ENCODE measurements around the gene C1QTNF4.

C1QTNF4 gene

DNA sequence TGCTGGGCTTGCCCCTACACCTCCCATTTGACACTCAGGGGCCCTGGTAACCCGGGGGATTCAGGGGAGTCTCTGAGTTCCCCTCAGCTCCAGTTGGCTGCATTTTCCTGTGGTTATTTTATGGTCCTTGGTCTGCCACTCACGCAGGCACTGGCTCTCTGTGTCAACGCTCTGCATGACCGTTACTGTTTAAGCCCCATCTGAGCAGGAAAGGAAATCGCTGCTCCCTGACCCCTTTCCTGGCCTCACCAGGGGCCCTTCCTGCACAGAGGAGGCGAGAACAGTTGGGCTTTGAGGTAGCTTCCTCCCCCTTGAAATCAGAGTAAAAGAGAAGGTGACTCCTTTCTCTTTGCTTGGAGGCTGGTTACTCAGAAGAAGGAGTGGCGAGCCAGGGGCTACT, 2.4 kb downstream of the C1QTNF4 start:
- Histone ChIP-seq H3K27ac (replicated peaks) (0 out of 2 replicates have a peak overlapping the region, but pooled peaks have one; percentile 27), H3K27me3 (ENCODE audit: insufficient read depth, poor library complexity, severe bottlenecking) (peaks cover 17% of the 10 kb centered on the region), H3K4me3 (replicated peaks; ENCODE audit: insufficient read depth, low read length) (no peak overlapping the region)
- DNase-seq (ENCODE audit: low read depth in 1 of 2, low spot score in 1 of 2) = peak in 1 of 2 experiments; percentile 46
- TF ChIP-seq POLR2AphosphoS5 (IDR thresholded peaks at IDR 0.05; ENCODE audit: low read depth) (no peak), SPI1 (IDR thresholded peaks at IDR 0.05; ENCODE audit: borderline replicate concordance, low read depth) (no peak)
- TF ChIP-seq, protein P1, sequence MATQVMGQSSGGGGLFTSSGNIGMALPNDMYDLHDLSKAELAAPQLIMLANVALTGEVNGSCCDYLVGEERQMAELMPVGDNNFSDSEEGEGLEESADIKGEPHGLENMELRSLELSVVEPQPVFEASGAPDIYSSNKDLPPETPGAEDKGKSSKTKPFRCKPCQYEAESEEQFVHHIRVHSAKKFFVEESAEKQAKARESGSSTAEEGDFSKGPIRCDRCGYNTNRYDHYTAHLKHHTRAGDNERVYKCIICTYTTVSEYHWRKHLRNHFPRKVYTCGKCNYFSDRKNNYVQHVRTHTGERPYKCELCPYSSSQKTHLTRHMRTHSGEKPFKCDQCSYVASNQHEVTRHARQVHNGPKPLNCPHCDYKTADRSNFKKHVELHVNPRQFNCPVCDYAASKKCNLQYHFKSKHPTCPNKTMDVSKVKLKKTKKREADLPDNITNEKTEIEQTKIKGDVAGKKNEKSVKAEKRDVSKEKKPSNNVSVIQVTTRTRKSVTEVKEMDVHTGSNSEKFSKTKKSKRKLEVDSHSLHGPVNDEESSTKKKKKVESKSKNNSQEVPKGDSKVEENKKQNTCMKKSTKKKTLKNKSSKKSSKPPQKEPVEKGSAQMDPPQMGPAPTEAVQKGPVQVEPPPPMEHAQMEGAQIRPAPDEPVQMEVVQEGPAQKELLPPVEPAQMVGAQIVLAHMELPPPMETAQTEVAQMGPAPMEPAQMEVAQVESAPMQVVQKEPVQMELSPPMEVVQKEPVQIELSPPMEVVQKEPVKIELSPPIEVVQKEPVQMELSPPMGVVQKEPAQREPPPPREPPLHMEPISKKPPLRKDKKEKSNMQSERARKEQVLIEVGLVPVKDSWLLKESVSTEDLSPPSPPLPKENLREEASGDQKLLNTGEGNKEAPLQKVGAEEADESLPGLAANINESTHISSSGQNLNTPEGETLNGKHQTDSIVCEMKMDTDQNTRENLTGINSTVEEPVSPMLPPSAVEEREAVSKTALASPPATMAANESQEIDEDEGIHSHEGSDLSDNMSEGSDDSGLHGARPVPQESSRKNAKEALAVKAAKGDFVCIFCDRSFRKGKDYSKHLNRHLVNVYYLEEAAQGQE (IDR thresholded peaks at IDR 0.05; ENCODE audit: insufficient replicate concordance, low read depth) = no peak
- TF ChIP-seq, protein P2, sequence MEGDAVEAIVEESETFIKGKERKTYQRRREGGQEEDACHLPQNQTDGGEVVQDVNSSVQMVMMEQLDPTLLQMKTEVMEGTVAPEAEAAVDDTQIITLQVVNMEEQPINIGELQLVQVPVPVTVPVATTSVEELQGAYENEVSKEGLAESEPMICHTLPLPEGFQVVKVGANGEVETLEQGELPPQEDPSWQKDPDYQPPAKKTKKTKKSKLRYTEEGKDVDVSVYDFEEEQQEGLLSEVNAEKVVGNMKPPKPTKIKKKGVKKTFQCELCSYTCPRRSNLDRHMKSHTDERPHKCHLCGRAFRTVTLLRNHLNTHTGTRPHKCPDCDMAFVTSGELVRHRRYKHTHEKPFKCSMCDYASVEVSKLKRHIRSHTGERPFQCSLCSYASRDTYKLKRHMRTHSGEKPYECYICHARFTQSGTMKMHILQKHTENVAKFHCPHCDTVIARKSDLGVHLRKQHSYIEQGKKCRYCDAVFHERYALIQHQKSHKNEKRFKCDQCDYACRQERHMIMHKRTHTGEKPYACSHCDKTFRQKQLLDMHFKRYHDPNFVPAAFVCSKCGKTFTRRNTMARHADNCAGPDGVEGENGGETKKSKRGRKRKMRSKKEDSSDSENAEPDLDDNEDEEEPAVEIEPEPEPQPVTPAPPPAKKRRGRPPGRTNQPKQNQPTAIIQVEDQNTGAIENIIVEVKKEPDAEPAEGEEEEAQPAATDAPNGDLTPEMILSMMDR (IDR thresholded peaks at IDR 0.05; ENCODE audit: insufficient read depth, low read length) = no peak

DNA sequence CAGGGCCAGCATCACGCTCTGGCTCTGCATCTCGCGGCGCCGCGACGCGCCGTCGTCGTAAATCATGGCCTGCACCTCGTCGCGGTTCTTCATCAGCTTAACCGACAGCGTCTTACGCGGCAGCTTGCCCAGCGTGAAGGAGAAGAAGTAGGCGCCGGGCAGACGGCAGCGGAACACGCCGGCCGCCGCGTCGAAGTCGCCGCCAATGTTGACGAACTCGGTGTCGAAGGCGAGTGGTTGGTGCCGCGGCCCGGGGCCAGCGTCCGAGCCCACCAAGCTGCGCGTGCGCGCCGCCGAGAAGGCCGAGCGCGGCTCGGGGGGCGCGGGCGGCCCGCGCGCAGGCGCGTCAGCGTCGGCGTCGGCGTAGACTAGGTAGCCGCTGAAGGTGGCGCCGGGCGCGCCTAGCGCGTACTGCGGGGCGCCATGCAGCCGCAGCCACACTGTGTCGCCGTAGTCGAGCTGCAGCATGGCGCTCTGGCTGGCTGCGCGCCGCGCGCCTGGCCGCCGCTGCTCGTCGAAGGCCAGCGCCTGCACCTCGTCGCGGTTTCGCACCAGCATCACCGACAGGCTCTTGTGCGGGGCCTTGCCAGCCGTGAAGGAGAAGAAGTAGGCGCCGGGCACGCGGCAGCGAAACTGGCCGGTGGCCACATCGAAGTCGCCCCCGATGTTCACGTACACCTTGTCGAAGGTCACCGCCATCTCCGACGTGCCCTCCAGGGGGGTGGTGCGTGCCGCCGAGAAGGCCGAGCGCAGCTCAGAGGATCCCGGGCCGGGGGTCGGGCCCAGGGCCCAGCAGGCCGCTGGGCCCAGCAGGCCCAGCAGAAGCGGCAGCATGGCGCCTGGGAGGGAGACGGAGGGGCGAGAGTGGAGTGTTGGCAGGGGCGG, 4.0 kb downstream of the C1QTNF4 start:
- DNase-seq (ENCODE audit: low read depth in 1 of 2, low spot score in 1 of 2) = no peak
- H3K4me3 ChIP-seq (replicated peaks; ENCODE audit: insufficient read depth, low read length) = no peak overlapping the region
- H3K27ac ChIP-seq (replicated peaks) = no peak overlapping the region
- TF ChIP-seq GABPA (IDR thresholded peaks at IDR 0.05; ENCODE audit: low read depth) (no peak), POLR2AphosphoS5 (IDR thresholded peaks at IDR 0.05; ENCODE audit: low read depth) (no peak), SPI1 (IDR thresholded peaks at IDR 0.05; ENCODE audit: borderline replicate concordance, low read depth) (no peak)
- H3K27me3 ChIP-seq (ENCODE audit: insufficient read depth, poor library complexity, severe bottlenecking) = peaks cover 17% of the 10 kb centered on the region

DNA sequence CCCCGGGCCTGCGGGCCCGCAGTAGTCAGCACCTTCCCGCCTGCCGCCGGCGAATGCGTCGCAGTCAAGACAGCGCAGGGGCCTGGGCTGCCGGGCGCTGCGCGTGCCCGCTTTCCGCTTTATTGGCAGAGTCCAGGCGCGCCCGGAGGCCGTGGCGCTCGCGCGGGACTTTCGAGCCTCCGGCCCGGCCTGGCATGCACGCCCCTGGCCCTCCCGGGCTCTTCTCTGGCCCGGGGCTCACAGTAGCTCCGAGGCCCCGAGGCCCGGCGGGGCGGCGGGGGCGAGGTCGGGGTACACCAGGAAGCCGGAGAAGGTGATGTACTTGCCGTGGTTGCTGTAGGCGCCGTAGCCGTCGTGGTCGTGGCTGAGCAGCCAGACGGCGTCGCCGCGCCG, 4.6 kb downstream of the C1QTNF4 start:
- no peak for TF ChIP-seq SPI1 (IDR thresholded peaks at IDR 0.05; ENCODE audit: borderline replicate concordance, low read depth)
- H3K27me3 ChIP-seq (ENCODE audit: insufficient read depth, poor library complexity, severe bottlenecking) = peaks cover 15% of the 10 kb centered on the region
- no peak overlapping the region for H3K27ac ChIP-seq (replicated peaks)
- no peak overlapping the region for H3K4me3 ChIP-seq (replicated peaks; ENCODE audit: insufficient read depth, low read length)
- no peak for DNase-seq (ENCODE audit: low read depth in 1 of 2, low spot score in 1 of 2)

DNA sequence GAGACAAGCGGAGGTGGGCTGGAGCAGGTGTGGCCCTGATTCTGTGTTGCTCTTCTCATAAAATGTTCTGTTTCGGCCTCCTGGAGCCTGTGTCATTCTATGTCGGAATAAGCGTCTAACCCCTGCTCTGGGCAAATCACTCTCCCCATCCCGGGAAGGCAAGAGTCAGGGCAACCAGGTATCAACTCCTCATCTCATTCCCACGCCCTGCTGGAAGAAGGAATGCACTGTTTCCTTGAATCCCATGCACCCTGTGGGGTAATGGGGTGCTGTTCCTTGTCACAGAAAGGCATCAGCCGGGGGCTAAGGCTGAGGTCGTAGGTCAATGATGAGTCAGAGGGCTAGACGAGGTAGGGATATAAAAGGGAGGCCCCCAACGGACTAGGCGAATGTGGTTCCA, 5.1 kb downstream of the C1QTNF4 start:
- TF ChIP-seq GABPA (IDR thresholded peaks at IDR 0.05; ENCODE audit: low read depth) = no peak
- TF ChIP-seq, protein P2 (IDR thresholded peaks at IDR 0.05; ENCODE audit: insufficient read depth, low read length) = no peak
- no peak for TF ChIP-seq SPI1 (IDR thresholded peaks at IDR 0.05; ENCODE audit: borderline replicate concordance, low read depth)
- TF ChIP-seq, protein P1 (IDR thresholded peaks at IDR 0.05; ENCODE audit: insufficient replicate concordance, low read depth) = no peak
- TF ChIP-seq POLR2AphosphoS5 (IDR thresholded peaks at IDR 0.05; ENCODE audit: low read depth) = no peak
- no peak for DNase-seq (ENCODE audit: low read depth in 1 of 2, low spot score in 1 of 2)
- H3K27ac ChIP-seq (replicated peaks) = no peak overlapping the region
- peaks cover 11% of the 10 kb centered on the region for H3K27me3 ChIP-seq (ENCODE audit: insufficient read depth, poor library complexity, severe bottlenecking)
- no peak overlapping the region for H3K4me3 ChIP-seq (replicated peaks; ENCODE audit: insufficient read depth, low read length)
